ENCODE data around the gene THG1L. TPM values are rescaled to one million over a fixed set of nuclear protein-coding genes. Genes with fewer than 3 reads are reported as not detected.

Gene THG1L
- total and polyA plus RNA-seq, 2 of the 13 experiments (the other 11 are each of a cell fraction or from before 2014, with no cell fraction given), result 16.6 to 17.2 TPM

- peaks cover 0 to 4% of the 10 kb centered on the region in 2 experiments; a peak in 3 of 5 replicates for H3K36me3 ChIP-seq (replicated peaks in 1 of 2; ENCODE audit: control insufficient read depth in 1 of 2, insufficient read depth in 2 of 2, low read length in 2 of 2)
- intact Hi-C loops (cut with micrococcal nuclease; ENCODE audit: unreplicated experiment) (no loop called here), in situ Hi-C loops (cut with HindIII; ENCODE audit: extremely low pct_ligation_motif_present, low pct_unique_long_range_greater_than_20kb) (loop anchor here (5.0 to 25.0 kb wide), 2 partner anchors 68 to 403 kb away; partner anchors contain the start of gene C5orf52)
- H3K27me3 ChIP-seq (ENCODE audit: control insufficient read depth in 1 of 2, insufficient read depth in 2 of 2, low read length in 2 of 2), result no peaks in the 10 kb centered on the region; a peak in 1 of 5 replicates
- peaks cover 14% of the 10 kb centered on the region for H3K4me1 ChIP-seq (ENCODE audit: insufficient read depth, low read length)
- no peak overlapping the region for H3K27ac ChIP-seq (ENCODE audit: extremely low read length, insufficient read depth, low read length)
- ChIA-PET CTCF (ENCODE audit: low intra/inter-chr PET ratio, low total read pairs) (no interaction called here), POLR2A (no interaction called here)
- H2AFZ ChIP-seq (ENCODE audit: low read length), result no peak overlapping the region
- no TSS peak for BruUV-seq (replicated peaks)
- ATAC-seq, result peak; percentile 50
- no peak overlapping the region for H3K9ac ChIP-seq (ENCODE audit: insufficient read depth, low read depth, low read length)
- H3K4me2 ChIP-seq (ENCODE audit: low read depth, low read length), result no peak overlapping the region
- DNase-seq (ENCODE audit: low spot score), result peak; percentile 30
- H3K4me3 ChIP-seq (replicated peaks in 1 of 3; ENCODE audit: insufficient read depth in 1 of 3, low read depth in 2 of 3, low read length in 3 of 3), result no peak overlapping the region
- WGBS (ENCODE audit: low lambda C conversion rate), result 49% methylated on average over 3 of the region's 3 CpGs
- no peaks in the 10 kb centered on the region for H3K9me3 ChIP-seq (ENCODE audit: low read length)
- peak; percentile 43 for FAIRE-seq
- H4K20me1 ChIP-seq (ENCODE audit: insufficient read depth, low read length), result no peaks in the 10 kb centered on the region
- H3K79me2 ChIP-seq (ENCODE audit: insufficient read depth, low read length), result peaks cover 7% of the 10 kb centered on the region
- TF ChIP-seq THRA (CRISPR knock-in tag; IDR thresholded peaks at IDR 0.05; ENCODE audit: borderline replicate concordance) (no peak), TCF12 (IDR thresholded peaks at IDR 0.05) (no peak), TCF12 (CRISPR knock-in tag; IDR thresholded peaks at IDR 0.05) (no peak), CTCF (CRISPR knock-in tag; IDR thresholded peaks at IDR 0.05) (peak; percentile 66), KLF16 (CRISPR knock-in tag; IDR thresholded peaks at IDR 0.05) (no peak), CBX2 (IDR thresholded peaks at IDR 0.05; ENCODE audit: low read depth, low read length) (no peak), CBX2 (CRISPR knock-in tag; IDR thresholded peaks at IDR 0.05; ENCODE audit: low read depth) (no peak), STAG1 (CRISPR knock-in tag; IDR thresholded peaks at IDR 0.05) (peak; percentile 39), SMC3 (IDR thresholded peaks at IDR 0.05; ENCODE audit: low read length) (peak; percentile 46; the same call in 1 of the 2 replicates)
Measured at GRCh38 chr5:157740229-157740610, 9.0 kb downstream of the THG1L start.

Data from HepG2 (cell line).